NCI-H1105 (cell line): ENCODE data around the gene IWS1.

Source experiments
- DNase-seq: peaks from one replicate; lab custom pipeline; 2025; lab: John Stamatoyannopoulos, UW

The IWS1 gene

GRCh38 chr2:127498386-127498785 lies 27.9 kb downstream of the IWS1 start:
- DNase-seq = no peak

GRCh38 chr2:127490283-127490682 lies 36.0 kb downstream of the IWS1 start:
- DNase-seq = no peak

- DNase-seq = no peak
These were observed 39.8 kb downstream of the IWS1 start for GRCh38 chr2:127486247-127487058.

GRCh38 chr2:127485694-127486071 lies 40.6 kb downstream of the IWS1 start:
- no peak for DNase-seq

- no peak for DNase-seq
These were observed 41.1 kb downstream of the IWS1 start for GRCh38 chr2:127485051-127485693.

- DNase-seq = no peak
These were observed 44.3 kb downstream of the IWS1 start for GRCh38 chr2:127482031-127482430.

- no peak for DNase-seq
These were observed 46.2 kb downstream of the IWS1 start for GRCh38 chr2:127479866-127480743.

- peak; percentile 39 for DNase-seq
These were observed 47.0 kb downstream of the IWS1 start for GRCh38 chr2:127479219-127479825.

GRCh38 chr2:127475788-127476187 lies 50.5 kb downstream of the IWS1 start:
- no peak for DNase-seq

GRCh38 chr2:127472268-127472667 lies 54.0 kb downstream of the IWS1 start:
- no peak for DNase-seq

- no peak for DNase-seq
These were observed 54.9 kb downstream of the IWS1 start for GRCh38 chr2:127471286-127471988.

GRCh38 chr2:127469974-127470373 lies 56.3 kb downstream of the IWS1 start:
- no peak for DNase-seq

GRCh38 chr2:127469051-127469450 lies 57.2 kb downstream of the IWS1 start:
- DNase-seq = no peak

- no peak for DNase-seq
These were observed 61.0 kb downstream of the IWS1 start for GRCh38 chr2:127465258-127465657.

GRCh38 chr2:127464470-127465257 lies 61.6 kb downstream of the IWS1 start:
- DNase-seq = no peak

- no peak for DNase-seq
These were observed 62.9 kb downstream of the IWS1 start for GRCh38 chr2:127463155-127463991.

GRCh38 chr2:127462461-127462860 lies 63.8 kb downstream of the IWS1 start:
- no peak for DNase-seq

GRCh38 chr2:127456960-127457359 lies 69.3 kb downstream of the IWS1 start:
- DNase-seq = no peak

GRCh38 chr2:127455566-127456493 lies 70.5 kb downstream of the IWS1 start:
- no peak for DNase-seq
